Adipocyte (in vitro differentiated cells): ENCODE data around the gene OAF.
"Not testable (repeated sequence)": the region's sequence is repeated elsewhere in the genome, so short reads cannot be mapped to it uniquely, and the experiment has no call there.

Source experiments
- DNase-seq: peaks from one replicate; pipeline ENCODE4 v3.0.0-alpha.2; 2015; ENCODE audit warnings: low read depth
- H3K27me3 ChIP-seq: replicated peaks from 2 replicates; pipeline ENCODE4 v1.7.0; 2013; ENCODE audit warnings: mild to moderate bottlenecking, low read length, moderate library complexity; ENCODE audit not compliant: control insufficient read depth, insufficient read depth
- H3K36me3 ChIP-seq: 2 replicates; pipeline ENCODE4 v1.7.0; 2013; ENCODE audit warnings: low read length, mild to moderate bottlenecking, moderate library complexity; ENCODE audit not compliant: control insufficient read depth, insufficient read depth, severe bottlenecking
- H3K4me1 ChIP-seq: 2 replicates; pipeline ENCODE4 v1.7.0; 2013; ENCODE audit warnings: mild to moderate bottlenecking, low read length, moderate library complexity; ENCODE audit not compliant: control insufficient read depth, insufficient read depth
- H3K4me3 ChIP-seq: 2 replicates; pipeline ENCODE4 v1.7.0; 2013; ENCODE audit warnings: mild to moderate bottlenecking, low read length, moderate library complexity
- H3K9ac ChIP-seq: 2 replicates; pipeline ENCODE4 v1.7.0; 2013; ENCODE audit warnings: mild to moderate bottlenecking, low read length, moderate library complexity
- H3K9me3 ChIP-seq: 2 replicates; pipeline ENCODE4 v1.7.0; 2013; ENCODE audit warnings: mild to moderate bottlenecking, low read length, moderate library complexity; ENCODE audit not compliant: control insufficient read depth

The OAF gene

DNA sequence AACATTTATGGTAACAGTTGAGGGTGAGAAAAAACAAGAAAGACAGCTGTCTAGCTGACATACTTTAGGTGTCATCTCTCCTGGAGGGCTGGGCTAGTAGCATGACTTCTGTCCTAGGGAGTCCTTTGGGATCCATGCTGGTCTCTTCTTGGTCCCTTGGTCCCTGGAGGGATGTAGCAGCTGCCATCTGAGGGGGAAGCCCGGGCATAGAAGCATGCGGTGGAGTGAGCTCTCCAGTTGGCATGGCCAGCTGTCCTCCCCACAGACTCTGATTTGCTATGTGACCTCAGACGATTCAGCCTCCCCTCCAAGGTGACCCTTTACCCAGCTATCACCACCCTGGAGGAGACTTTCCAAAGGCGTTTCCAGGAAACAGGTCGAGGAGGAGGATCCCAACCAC, 57.9 kb downstream of the OAF start:
- H3K36me3 ChIP-seq: no peaks in the 10 kb centered on the region
- H3K9me3 ChIP-seq: no peaks in the 10 kb centered on the region
- no peak for DNase-seq
- peaks cover 32% of the 10 kb centered on the region for H3K27me3 ChIP-seq
- H3K4me3 ChIP-seq: no peak overlapping the region
- no peak overlapping the region for H3K9ac ChIP-seq
- no peaks in the 10 kb centered on the region for H3K4me1 ChIP-seq

DNA sequence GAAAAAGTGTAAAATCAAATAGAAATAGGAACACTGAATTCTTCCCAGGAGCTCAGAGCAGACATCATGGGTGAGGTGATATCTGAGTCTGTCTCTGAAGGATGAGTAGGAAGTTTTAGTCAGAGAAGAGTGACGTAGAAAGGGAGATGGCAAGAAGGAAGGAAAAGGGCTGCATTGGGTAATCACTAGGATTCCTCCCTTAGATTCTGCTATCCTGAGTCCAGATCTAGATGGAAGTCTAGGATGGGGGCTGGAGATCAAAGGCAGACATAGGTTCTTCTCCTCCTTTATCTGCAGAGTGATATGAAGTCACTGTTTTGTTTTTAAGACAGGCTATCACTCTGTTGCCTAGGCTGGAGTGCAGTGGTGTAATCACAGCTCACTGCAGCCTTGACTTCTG, 59.6 kb downstream of the OAF start:
- Histone ChIP-seq H3K4me1 (no peaks in the 10 kb centered on the region), H3K36me3 (no peaks in the 10 kb centered on the region), H3K27me3 (peaks cover 25% of the 10 kb centered on the region), H3K9me3 (no peaks in the 10 kb centered on the region), H3K4me3 (no peak overlapping the region), H3K9ac (no peak overlapping the region)
- DNase-seq: no peak

DNA sequence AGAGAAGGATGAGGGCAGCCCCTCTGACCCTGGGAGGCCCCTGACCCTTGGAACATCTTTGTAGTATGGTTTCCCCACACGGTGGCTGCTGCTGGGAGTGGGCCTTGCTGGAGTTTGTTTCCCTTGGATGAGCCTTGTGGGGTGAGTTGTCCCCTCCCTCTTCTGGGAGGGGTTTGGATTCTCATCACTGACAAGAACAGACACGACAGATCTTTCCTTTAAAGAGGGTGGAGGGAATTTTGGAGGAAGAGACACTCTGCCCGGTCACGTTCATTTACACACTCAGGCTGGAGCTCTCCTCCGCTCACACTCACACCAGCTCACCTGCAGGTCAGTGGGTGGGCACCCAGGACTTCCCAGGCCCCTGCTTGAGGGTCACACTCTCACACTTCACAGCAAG, 60.8 kb downstream of the OAF start:
- Histone ChIP-seq H3K9me3 (no peaks in the 10 kb centered on the region), H3K4me1 (no peaks in the 10 kb centered on the region)
- DNase-seq: no peak

DNA sequence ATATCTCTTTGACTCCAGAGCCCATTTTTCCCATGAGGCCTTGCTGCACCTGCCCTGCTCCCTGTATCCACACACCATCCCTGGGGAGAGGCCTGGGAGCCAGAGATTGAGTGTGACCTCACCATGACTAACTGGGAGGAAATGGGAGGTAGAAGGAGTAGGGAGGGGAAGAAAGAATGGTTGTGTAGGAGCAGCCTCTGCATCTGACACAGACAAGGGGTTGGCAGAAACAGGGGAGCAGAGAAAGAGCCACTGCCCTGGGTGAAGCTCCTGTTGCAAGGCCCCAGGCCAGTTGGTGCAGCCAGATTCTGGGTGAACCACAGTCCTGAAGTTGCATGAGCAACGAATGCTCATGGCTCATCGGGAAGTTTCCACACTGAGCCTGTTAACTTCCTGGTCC, 61.5 kb downstream of the OAF start:
- Histone ChIP-seq H3K4me3 (no peak overlapping the region), H3K27me3 (peaks cover 10% of the 10 kb centered on the region), H3K9me3 (no peaks in the 10 kb centered on the region), H3K36me3 (no peaks in the 10 kb centered on the region), H3K9ac (no peak overlapping the region), H3K4me1 (no peaks in the 10 kb centered on the region)
- no peak for DNase-seq

More for the DNA sequence above, 60.8 kb downstream of the OAF start:
- H3K4me3 ChIP-seq: no peak overlapping the region
- no peaks in the 10 kb centered on the region for H3K36me3 ChIP-seq
- no peak overlapping the region for H3K9ac ChIP-seq
- H3K27me3 ChIP-seq: peaks cover 12% of the 10 kb centered on the region

DNA sequence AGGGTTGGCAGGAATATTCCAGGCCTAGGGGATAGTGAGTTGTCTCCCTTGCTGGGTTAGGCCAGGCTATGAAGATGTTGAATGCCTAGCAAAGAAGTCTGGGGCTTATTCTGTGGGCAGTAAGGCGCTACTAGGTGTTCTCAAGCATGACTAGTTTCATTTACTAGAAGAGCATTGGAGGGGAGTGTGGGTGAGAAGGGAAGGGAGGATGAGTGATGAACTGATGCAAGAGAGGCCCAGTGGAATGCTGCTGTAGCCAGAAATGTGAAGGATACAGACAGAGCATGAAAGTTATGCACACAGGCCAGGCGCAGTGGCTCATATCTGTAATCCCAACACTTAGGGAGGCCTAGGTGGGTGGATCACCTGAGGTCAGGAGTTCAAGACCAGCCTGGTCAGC, 62.6 kb downstream of the OAF start:
- Histone ChIP-seq H3K36me3 (no peaks in the 10 kb centered on the region), H3K9ac (no peak overlapping the region), H3K4me3 (no peak overlapping the region), H3K27me3 (peaks cover 10% of the 10 kb centered on the region), H3K4me1 (no peaks in the 10 kb centered on the region), H3K9me3 (no peaks in the 10 kb centered on the region)
- peak; percentile 12 for DNase-seq

DNA sequence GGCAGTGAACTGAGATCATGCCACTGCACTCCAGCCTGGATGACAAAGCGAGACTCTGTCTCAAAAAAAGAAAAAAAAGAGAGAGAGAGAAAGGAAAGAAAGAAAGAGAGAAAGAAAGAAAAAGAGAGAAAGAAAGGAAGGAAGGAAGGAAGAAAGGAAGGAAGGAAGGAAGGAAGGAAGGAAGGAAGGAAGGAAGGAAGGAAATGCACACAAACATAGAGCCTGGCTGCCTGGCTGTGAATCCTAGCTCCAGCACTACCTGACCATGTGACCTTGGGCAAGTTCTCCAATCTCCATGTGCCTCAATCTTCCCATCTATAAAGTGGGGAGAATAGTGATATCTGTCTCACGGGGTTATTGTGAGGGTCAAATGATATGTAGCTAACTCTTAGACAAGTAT, 63.1 kb downstream of the OAF start:
- not testable (repeated sequence) for H3K36me3 ChIP-seq, H3K4me1 ChIP-seq, H3K9me3 ChIP-seq, H3K9ac ChIP-seq, DNase-seq, H3K27me3 ChIP-seq, H3K4me3 ChIP-seq

DNA sequence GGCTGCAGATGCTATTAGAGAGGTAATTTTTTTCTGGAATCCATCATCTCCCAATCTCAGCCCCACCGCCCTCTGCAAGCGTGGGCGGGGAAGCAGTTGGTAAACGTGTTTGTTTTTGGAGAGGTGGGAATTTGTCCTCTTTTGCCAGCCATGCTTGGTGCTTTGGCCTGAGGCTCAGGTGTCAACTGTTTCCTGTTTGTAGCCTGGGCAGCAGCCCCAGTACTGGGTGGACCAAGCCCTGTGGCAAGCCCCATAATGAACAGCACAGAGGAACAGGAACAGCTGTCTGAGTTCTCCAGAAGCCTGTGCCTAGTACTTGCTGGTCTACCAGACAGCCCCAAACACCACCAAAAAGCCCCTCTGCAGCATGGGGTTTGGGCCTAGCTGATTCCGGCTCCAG, 68.7 kb downstream of the OAF start:
- Histone ChIP-seq H3K9ac (no peak overlapping the region), H3K4me1 (no peaks in the 10 kb centered on the region), H3K36me3 (no peaks in the 10 kb centered on the region), H3K4me3 (no peak overlapping the region), H3K9me3 (no peaks in the 10 kb centered on the region), H3K27me3 (no peaks in the 10 kb centered on the region)
- no peak for DNase-seq
